ENCODE results near the gene DHX30. TPM values are rescaled to one million over a fixed set of nuclear protein-coding genes. Genes with fewer than 3 reads are reported as not detected.

Gene DHX30
- total RNA-seq, 2 donors from 2014 or later, result 33.8 to 72.8 TPM

DNA sequence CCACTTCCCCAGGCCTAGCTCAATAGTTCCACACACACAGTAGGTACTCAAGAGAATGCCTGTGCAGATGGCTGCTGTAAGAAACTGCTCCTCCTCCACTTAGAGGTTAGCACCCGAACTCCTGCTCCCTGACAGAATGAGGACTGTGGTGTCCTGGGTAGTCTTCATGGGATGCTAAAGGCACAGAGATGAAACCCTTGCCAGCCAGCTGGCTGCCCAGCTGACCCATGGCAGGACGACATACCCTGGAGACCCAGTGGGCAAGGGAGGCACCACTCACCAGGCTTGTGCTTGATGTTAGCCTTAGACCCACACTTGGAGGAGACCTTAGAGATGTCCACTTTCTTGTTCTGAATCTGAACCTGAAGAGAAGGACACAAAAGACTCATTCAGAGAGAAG, 54.2 kb downstream of the DHX30 start:
- Histone ChIP-seq H3K27ac (no peak overlapping the region), H3K9me3 (no peaks in the 10 kb centered on the region), H3K4me1 (no peaks in the 10 kb centered on the region), H3K27me3 (no peaks in the 10 kb centered on the region), H3K36me3 (peaks cover 6% of the 10 kb centered on the region), H3K9ac (ENCODE audit: low read depth in 2 of 2, low read length in 2 of 2) (no peak overlapping the region), H3K4me3 (no peak overlapping the region)
- TF ChIP-seq, protein P1, sequence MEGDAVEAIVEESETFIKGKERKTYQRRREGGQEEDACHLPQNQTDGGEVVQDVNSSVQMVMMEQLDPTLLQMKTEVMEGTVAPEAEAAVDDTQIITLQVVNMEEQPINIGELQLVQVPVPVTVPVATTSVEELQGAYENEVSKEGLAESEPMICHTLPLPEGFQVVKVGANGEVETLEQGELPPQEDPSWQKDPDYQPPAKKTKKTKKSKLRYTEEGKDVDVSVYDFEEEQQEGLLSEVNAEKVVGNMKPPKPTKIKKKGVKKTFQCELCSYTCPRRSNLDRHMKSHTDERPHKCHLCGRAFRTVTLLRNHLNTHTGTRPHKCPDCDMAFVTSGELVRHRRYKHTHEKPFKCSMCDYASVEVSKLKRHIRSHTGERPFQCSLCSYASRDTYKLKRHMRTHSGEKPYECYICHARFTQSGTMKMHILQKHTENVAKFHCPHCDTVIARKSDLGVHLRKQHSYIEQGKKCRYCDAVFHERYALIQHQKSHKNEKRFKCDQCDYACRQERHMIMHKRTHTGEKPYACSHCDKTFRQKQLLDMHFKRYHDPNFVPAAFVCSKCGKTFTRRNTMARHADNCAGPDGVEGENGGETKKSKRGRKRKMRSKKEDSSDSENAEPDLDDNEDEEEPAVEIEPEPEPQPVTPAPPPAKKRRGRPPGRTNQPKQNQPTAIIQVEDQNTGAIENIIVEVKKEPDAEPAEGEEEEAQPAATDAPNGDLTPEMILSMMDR (IDR thresholded peaks at IDR 0.05), result no peak
- intact Hi-C loops (cut with DNase I), result no loop called here
- DNase-seq, result no peak

DNA sequence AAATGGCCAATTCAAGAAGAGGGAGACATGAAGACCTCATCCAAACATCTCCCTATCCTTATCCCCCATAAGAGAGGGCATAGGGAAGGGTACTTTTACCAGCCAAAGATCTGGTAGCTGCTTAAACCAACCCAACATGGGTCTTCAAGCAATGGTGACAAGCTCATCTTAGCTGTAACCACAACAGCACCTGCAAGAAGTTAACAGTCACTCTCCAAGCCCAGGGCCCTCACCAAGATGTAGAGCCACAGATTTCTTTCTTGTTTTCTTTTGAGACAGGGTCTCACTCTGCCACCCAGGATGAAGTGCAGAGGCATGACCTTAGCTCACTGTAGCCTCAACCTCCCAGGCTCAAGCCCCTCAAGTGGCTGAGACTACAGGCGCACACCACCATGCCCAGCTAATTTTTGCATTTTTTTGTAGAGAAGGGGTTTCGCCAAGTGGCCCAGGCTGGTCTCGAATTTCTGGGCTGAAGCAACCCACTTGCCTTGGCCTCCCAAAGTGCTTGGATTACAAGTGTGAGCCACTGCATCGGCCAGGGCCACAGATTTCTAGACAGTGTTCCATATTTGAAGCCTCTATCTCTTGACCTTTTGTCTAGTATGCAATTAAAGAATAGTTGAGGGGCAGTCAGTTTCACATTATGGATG, 57.1 kb downstream of the DHX30 start:
- Histone ChIP-seq H3K27ac (no peak overlapping the region), H3K4me3 (no peak overlapping the region), H3K9me3 (no peaks in the 10 kb centered on the region), H3K9ac (ENCODE audit: low read depth in 2 of 2, low read length in 2 of 2) (no peak overlapping the region), H3K36me3 (no peaks in the 10 kb centered on the region), H3K27me3 (no peaks in the 10 kb centered on the region), H3K4me1 (no peaks in the 10 kb centered on the region)
- no peak for DNase-seq
- intact Hi-C loops (cut with DNase I), result no loop called here
- TF ChIP-seq, protein P1 (IDR thresholded peaks at IDR 0.05), result no peak

DNA sequence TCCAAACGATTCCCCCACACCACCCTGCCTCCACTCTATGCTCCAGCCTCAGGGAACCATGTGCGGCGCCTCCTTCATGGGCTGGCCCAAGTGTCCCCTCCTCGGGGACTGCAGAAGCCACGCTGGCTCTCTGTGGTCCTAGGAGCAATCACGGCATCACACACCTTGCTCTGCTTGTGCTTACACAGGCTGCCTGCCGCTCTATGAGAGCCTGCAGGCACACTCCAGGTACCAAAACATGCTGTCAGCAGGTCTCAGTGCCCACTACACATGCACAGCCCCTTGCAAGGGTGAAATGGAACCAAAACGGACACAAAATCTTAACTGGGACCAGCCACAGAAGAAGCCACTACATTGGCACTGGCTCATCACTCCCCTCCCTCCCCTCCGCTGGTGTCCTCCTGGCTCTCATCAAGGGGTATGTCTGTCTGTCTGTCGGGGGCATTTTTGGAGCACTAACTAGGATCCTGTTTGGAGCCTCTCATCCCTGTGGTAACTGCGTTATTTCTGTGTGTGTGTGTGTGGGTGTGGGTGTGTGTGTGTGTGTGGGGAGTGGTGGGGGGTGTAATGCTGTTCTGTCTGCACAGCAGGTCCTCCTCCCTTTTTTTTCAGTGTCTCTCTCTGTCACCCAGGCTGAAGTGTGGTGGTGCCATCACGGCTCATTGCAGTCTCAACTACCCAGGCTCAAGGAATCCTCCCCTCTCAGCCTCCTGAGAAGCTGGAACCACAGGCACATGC, 60.6 kb downstream of the DHX30 start:
- H3K4me1 ChIP-seq, result no peaks in the 10 kb centered on the region
- no peak overlapping the region for H3K9ac ChIP-seq (ENCODE audit: low read depth in 2 of 2, low read length in 2 of 2)
- peaks cover 6% of the 10 kb centered on the region for H3K36me3 ChIP-seq
- no peak overlapping the region for H3K27ac ChIP-seq
- no peak for DNase-seq
- H3K27me3 ChIP-seq, result no peaks in the 10 kb centered on the region
- TF ChIP-seq, protein P1 (IDR thresholded peaks at IDR 0.05), result no peak
- intact Hi-C loops (cut with DNase I), result no loop called here
- H3K9me3 ChIP-seq, result no peaks in the 10 kb centered on the region
- no peak overlapping the region for H3K4me3 ChIP-seq

DNA sequence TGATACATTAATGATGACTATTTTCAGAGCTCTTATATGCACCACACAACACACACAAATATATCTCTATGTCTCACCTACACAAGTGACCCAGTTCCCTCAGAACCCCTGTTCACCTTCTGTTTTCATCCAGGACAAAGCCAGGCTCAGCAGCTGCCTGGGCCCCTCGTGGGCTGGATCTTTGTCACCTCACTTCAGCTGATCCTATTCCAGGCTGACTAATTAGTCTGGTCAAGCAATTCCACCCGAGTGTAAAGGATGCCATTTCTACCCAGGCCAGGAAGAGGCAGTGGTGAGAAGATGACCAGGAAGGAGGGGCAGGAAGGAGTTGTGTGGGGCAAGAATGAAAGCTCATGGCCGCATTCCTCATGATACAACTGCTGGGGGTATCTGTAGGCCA, 62.3 kb downstream of the DHX30 start:
- TF ChIP-seq, protein P1 (IDR thresholded peaks at IDR 0.05), result no peak
- Histone ChIP-seq H3K4me1 (no peaks in the 10 kb centered on the region), H3K27ac (no peak overlapping the region), H3K4me3 (no peak overlapping the region), H3K9me3 (no peaks in the 10 kb centered on the region), H3K9ac (ENCODE audit: low read depth in 2 of 2, low read length in 2 of 2) (no peak overlapping the region), H3K36me3 (peaks cover 6% of the 10 kb centered on the region), H3K27me3 (no peaks in the 10 kb centered on the region)
- DNase-seq, result no peak
- intact Hi-C loops (cut with DNase I), result no loop called here

DNA sequence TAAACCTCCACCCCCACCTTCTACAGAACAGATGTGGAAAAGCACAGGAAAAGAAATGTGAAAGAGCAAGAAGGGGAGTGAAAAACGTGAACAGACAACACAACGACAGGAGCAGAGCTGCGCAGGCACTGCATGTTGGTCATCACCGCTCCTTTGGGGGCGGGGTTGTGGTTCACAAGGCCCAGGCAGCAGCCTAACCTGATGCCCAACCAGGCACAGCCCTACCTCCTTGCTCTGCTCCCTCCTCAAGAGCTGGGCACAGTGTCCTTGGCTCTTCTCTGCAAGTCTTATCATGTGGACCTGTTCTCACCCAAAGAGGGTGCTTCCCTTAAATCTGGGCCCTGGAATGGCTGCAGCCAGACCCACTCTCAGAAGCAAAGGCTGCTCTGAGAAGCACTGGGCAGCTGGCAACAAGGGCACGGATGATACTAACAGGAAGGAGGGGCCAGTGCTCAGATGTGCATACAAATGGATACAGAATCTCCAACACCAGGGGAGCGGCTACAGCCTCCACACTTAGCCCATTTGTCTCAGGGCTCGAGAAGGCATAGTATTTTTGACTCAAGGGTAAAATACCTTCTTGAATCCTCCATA, 64.6 kb downstream of the DHX30 start:
- Histone ChIP-seq H3K4me1 (no peaks in the 10 kb centered on the region), H3K9ac (ENCODE audit: low read depth in 2 of 2, low read length in 2 of 2) (no peak overlapping the region), H3K36me3 (peaks cover 6% of the 10 kb centered on the region), H3K27me3 (no peaks in the 10 kb centered on the region), H3K4me3 (no peak overlapping the region), H3K27ac (no peak overlapping the region), H3K9me3 (no peaks in the 10 kb centered on the region)
- no peak for DNase-seq
- intact Hi-C loops (cut with DNase I), result no loop called here
- TF ChIP-seq, protein P1 (IDR thresholded peaks at IDR 0.05), result no peak
